GM19463 (cell line): Measurements from ENCODE around the gene CNP.

ENCODE experiments used
- ATAC-seq: cut with Tn5 transposase; IDR thresholded peaks from one replicate; pipeline ENCODE4 v1.9.1; 2021; ENCODE audit warnings: mild to moderate bottlenecking, moderate library complexity; ENCODE audit not compliant: unreplicated experiment

CNP gene

GRCh38 chr17:41971721-41972523 is 5.3 kb downstream of the CNP start:
- ATAC-seq, result no peak

- peak; percentile 83 for ATAC-seq
Observed at GRCh38 chr17:41972571-41973407, 6.2 kb downstream of the CNP start.

GRCh38 chr17:41973408-41973811 is 6.8 kb downstream of the CNP start:
- no peak for ATAC-seq

- ATAC-seq, result no peak
Observed at GRCh38 chr17:41974031-41974430, 7.4 kb downstream of the CNP start.

- ATAC-seq, result no peak
Observed at GRCh38 chr17:41974658-41975057, 8.1 kb downstream of the CNP start.

GRCh38 chr17:41975099-41976083 is 8.8 kb downstream of the CNP start:
- no peak for ATAC-seq

- ATAC-seq, result no peak
Observed at GRCh38 chr17:41976142-41976768, 9.7 kb downstream of the CNP start.

GRCh38 chr17:41977991-41978390 is 11.4 kb downstream of the CNP start:
- no peak for ATAC-seq

GRCh38 chr17:41982026-41982760 is 15.6 kb downstream of the CNP start:
- no peak for ATAC-seq

GRCh38 chr17:41984454-41984853 is 17.9 kb downstream of the CNP start:
- no peak for ATAC-seq

GRCh38 chr17:41985919-41986318 is 19.3 kb downstream of the CNP start:
- no peak for ATAC-seq

GRCh38 chr17:41986634-41987033 is 20.0 kb downstream of the CNP start:
- no peak for ATAC-seq

GRCh38 chr17:41987642-41988041 is 21.0 kb downstream of the CNP start:
- no peak for ATAC-seq

GRCh38 chr17:41988418-41988817 is 21.8 kb downstream of the CNP start:
- ATAC-seq, result no peak

GRCh38 chr17:41989702-41990419 is 23.3 kb downstream of the CNP start:
- no peak for ATAC-seq

GRCh38 chr17:41992576-41992975 is 26.0 kb downstream of the CNP start:
- ATAC-seq, result no peak

GRCh38 chr17:41996855-41997164 is 30.2 kb downstream of the CNP start:
- ATAC-seq, result no peak

GRCh38 chr17:41998497-41998896 is 31.9 kb downstream of the CNP start:
- no peak for ATAC-seq

GRCh38 chr17:42000413-42001133 is 34.0 kb downstream of the CNP start:
- ATAC-seq, result no peak
